Ishikawa (cell line): ENCODE results near the gene DISP3.

Experiments used
- CEBPB ChIP-seq: IDR thresholded peaks from 2 replicates; pipeline ENCODE4 v1.6.1; 2012
- EP300 ChIP-seq: IDR thresholded peaks from 2 replicates; pipeline ENCODE4 v1.6.1; 2012; ENCODE audit warnings: borderline replicate concordance
- MAX ChIP-seq: IDR thresholded peaks from 2 replicates; pipeline ENCODE4 v1.6.1; 2012
- REST ChIP-seq: IDR thresholded peaks from 2 replicates; pipeline ENCODE4 v1.6.1; 2012; ENCODE audit warnings: low read depth, mild to moderate bottlenecking
- TAF1 ChIP-seq: IDR thresholded peaks from 2 replicates; pipeline ENCODE4 v1.6.1; 2012; ENCODE audit warnings: low read depth, mild to moderate bottlenecking
- YY1 ChIP-seq: IDR thresholded peaks from 2 replicates; pipeline ENCODE4 v1.6.1; 2012; ENCODE audit warnings: low read depth

DNA sequence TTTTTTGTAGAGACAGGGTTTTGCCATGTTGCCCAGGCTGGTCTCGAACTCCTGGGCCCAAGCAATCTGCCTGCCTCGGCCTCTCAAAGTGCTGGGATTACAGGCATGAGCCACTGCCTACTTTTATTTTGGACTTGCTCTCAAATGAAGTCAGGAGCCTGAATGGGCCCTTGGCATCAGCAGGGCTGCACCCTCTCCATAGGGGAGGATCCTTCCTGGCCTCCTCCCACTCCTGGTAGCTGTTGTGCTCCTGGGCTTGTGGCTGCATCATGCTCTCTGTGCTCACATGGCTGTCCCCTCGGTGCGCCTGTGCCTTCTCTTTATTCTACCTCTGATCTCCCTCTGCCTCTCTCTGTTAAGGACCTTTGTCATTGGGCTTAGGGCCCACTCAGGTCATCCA lies 46.4 kb upstream of the DISP3 start:
- TF ChIP-seq EP300 (no peak), TAF1 (no peak), YY1 (no peak), REST (no peak), MAX (no peak), CEBPB (no peak)
